ENCODE measurements around the gene MAPKAPK2. TPM values are rescaled to one million over a fixed set of nuclear protein-coding genes. Genes with fewer than 3 reads are reported as not detected.
"Not testable (repeated sequence)": the region's sequence is repeated elsewhere in the genome, so short reads cannot be mapped to it uniquely, and the experiment has no call there.

MAPKAPK2 gene
- total RNA-seq, result 40.9 and 44.5 TPM in 2 replicates

DNA sequence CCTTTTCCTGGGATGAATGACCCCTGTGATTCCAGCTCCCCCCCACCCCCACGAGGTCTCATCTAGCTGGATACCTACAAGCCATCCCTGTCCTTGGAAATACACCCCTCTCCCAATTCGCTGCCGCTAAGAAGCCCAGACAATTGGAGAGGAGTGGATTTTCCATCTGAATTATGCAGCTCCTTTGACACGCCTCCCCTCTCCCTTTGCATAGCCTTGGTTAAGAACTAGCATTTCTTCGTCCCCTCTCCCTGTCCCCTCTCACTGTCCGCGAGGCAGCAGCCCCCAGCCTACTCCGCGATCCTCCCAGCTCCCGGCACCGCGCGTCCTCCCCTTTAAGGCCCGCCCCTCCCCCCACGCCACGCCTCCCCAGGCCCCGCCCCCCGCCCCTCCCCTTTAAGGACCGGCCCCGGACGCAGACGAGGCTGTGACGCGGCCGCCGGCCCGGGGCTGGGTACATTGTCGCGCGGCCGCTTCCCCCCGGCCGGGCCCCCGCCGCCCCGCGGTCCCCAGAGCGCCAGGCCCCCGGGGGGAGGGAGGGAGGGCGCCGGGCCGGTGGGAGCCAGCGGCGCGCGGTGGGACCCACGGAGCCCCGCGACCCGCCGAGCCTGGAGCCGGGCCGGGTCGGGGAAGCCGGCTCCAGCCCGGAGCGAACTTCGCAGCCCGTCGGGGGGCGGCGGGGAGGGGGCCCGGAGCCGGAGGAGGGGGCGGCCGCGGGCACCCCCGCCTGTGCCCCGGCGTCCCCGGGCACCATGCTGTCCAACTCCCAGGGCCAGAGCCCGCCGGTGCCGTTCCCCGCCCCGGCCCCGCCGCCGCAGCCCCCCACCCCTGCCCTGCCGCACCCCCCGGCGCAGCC, at the start of gene MAPKAPK2:
MAPKAPK2 (plus strand) TSS at position 428 of the 856 bp plus-strand sequence; CDS start at position 753, 325 bp downstream.
- no peak for DNase-seq (ENCODE audit: low read depth, low spot score)

DNA sequence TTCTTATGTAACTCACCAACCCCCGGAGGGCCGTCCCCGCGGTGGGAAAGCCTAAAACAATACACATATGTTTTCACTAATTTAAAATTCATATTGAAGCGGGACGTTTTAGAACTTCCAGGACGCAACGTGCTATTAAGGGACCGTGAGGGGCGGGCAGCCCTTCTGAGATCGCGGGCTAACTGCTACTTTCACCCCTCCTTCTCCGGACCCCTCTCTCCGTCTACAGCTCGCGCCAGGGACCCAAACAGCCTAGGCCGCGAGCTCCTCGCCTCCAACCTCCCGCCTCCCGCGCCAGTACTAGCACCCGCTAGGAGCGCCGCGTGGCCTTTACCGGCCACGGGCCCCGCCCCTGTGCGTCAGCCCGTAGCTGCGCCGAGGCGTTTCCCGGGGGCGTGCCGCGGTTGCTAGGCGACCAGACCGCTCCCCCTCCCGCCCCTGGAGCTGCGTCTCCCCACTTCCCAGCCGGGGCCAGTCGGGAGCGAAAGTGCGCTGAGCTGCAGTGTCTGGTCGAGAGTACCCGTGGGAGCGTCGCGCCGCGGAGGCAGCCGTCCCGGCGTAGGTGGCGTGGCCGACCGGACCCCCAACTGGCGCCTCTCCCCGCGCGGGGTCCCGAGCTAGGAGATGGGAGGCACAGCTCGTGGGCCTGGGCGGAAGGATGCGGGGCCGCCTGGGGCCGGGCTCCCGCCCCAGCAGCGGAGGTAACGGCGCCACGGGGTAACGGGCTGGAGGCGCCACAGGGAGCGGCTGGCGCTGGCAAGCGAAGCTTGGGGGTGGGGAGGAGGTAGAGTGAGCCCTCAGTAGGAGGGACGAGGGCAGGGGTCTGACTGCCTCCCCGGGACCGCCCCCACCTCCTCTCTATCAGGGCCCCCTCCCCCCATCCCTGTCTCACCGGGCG, 49.4 kb upstream of the MAPKAPK2 start, which contains the start of gene DYRK3:
DYRK3 (plus strand) TSS at position 457 of the 898 bp plus-strand sequence; CDS start at position 625, 168 bp downstream.
- peak; percentile 68 for DNase-seq (ENCODE audit: low read depth, low spot score)

DNA sequence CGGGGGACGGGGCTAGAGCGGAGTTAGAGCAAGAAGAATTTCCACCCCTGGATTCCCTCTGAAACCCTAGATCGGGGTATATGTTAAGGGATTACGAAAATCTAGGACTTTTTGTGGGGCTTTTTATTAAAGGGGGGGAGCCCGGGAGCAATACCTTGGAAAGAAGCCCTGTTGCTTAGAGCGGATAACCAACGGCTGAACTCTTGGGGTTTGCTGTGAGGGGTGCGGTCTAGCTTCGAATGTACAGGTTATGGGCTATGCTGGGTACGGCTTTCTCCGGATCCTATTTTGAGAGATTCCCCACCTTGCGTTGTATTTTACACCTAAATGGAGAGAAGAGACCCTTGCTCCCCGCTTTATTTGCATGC, 48.7 kb upstream of the MAPKAPK2 start:
- DNase-seq (ENCODE audit: low read depth, low spot score), result no peak

DNA sequence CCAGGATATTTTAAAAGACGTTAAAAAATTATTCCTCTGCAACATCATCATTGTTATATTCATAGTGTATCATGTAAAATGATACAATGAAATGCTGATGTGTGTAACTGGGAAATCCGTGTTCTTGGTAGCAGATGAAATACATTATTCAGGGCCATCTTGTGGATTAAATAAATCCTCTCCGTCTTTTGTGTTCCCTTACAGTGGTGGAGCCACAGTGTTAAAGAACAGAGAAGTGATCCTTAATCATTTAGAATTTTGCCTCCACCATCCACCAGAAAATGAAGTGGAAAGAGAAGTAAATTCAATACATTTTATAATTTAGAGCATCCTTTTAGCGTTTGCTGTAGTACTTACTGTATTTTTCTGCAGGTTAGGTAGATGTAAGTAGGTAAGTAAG, 48.0 kb upstream of the MAPKAPK2 start:
- DNase-seq (ENCODE audit: low read depth, low spot score), result no peak

DNA sequence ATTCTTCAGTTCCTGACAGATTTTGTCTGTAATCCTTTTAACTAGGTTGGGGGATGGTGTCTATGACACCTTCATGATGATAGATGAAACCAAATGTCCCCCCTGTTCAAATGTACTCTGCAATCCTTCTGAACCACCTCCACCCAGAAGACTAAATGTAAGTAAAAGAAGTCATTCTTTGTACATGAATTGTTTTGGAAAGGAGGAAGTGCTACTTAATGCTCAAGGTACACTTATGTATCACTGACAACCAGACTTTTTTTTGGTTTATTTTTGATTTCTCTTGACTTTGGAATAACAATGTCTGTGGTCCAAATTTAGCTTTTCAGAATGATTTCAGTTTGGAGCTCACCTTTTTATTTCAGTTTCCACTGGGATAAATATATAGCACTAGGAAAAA, 47.1 kb upstream of the MAPKAPK2 start:
- DNase-seq (ENCODE audit: low read depth, low spot score), result no peak

DNA sequence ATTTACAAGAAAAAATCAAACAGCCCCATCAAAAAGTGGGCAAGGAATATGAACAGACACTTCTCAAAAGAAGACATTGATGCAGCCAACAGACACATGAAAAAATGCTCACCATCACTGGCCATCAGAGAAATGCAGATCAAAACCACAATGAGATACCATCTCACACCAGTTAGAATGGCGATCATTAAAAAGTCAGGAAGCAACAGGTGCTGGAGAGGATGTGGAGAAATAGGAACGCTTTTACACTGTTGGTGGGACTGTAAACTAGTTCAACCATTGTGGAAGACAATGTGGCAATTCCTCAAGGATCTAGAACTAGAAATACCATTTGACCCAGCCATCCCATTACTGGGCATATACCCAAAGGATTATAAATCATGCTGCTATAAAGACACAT, 42.6 kb upstream of the MAPKAPK2 start:
- DNase-seq (ENCODE audit: low read depth, low spot score), result not testable (repeated sequence)

DNA sequence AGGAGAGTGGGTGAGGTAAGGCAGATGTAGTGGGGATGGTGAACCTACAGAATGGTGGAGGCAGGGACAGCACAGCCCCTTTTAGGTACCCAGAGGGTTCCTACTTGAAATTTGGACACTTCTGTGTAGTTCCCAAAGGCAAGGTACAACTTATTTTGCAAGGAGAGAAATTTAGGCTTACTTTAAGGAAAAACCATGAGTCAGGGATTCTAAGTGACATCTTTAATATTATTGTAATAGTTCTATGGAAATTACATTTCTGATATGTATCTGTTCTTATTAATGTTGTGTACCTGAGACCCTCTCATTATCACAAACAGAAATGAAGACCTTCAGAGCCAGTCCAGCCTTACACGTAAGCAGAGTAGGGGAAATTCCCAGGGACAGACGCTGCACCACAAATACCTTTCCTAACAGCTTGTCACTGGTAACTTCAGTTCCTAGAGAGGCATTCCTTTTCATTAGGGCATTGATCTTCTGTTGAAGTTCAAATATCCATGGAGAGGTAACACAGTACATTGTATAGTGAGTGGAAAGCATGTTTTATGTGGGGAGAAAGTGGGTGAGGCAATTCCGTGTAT, 41.5 kb upstream of the MAPKAPK2 start:
- DNase-seq (ENCODE audit: low read depth, low spot score), result no peak

DNA sequence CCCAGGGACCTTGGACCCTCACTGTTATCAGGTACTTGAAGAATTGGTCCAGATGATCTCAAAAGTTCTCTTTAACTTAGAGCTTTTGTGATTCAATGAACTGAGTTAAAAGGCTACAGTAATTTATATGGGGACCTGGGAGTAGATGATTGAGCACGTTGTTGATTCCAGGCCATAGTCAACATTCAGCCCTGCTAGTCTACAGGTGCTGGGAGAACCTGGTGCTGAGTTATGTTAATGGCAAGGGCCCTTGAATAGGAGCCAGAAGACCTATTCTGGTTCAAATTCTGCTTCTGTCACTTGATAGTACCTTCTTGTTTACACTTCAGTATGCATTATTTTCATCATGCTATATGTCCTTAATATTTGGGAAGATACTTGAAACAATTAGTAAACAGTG, 38.2 kb upstream of the MAPKAPK2 start:
- no peak for DNase-seq (ENCODE audit: low read depth, low spot score)

DNA sequence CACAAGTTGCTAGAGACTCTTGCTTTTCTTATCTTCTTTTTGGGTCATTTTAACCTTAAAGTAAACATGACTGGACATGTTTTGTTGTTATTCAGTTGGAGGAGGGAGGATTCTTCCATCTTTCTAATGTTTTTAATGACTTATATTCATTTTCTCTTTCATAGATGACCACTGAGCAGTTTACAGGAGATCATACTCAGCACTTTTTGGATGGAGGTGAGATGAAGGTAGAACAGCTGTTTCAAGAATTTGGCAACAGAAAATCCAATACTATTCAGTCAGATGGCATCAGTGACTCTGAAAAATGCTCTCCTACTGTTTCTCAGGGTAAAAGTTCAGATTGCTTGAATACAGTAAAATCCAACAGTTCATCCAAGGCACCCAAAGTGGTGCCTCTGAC, 37.5 kb upstream of the MAPKAPK2 start:
- no peak for DNase-seq (ENCODE audit: low read depth, low spot score)

DNA sequence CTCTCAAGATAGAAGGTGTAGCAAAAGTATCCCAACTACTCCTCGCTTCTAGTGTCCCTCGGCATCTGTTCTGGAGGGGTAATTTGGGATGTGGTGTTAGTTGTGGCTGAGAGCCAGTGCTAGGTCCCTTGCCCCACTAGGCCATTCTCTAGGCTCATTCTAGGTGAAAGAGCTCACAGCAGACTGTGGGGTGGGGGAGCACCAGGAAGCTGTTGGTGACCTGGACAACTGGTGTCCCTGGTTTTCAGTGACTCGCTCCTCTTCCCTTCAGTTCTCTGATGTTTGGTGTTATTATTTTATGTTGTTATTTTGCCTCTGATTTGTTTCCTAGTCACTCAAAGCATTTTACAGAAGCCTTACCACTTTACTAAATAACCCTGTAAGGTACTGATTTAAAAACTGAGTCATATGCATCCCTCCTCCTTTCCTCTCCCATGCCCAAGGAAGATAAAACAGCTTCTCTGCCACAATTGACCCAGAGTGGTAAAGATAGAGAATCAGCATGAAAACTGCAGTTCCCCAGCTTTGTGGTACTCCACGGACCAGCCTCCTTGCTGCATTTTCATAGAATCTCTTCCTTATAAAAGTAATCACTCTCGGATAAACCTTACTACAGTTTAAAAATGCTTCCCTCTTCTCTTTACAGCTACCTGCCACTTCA, 35.3 kb upstream of the MAPKAPK2 start:
- DNase-seq (ENCODE audit: low read depth, low spot score), result no peak

DNA sequence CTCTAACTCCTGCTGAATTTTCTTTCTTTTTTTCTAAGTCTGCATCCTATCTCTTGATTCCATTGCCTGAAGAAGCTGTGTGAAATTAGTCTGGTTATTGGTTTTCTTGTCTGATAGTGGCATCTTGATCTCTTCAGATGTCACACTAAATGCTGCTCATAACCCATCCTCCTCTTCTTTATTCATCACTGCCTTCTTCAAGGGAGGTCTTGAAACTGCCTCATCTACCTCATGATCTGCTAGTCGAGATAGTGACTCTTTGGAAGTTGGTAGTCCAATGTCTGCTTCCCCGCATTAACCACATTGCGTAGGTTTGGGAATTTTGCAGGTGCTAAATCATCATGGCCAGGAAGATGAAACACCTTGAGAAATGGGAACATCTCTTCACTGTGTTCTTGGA, 33.7 kb upstream of the MAPKAPK2 start:
- DNase-seq (ENCODE audit: low read depth, low spot score), result no peak

DNA sequence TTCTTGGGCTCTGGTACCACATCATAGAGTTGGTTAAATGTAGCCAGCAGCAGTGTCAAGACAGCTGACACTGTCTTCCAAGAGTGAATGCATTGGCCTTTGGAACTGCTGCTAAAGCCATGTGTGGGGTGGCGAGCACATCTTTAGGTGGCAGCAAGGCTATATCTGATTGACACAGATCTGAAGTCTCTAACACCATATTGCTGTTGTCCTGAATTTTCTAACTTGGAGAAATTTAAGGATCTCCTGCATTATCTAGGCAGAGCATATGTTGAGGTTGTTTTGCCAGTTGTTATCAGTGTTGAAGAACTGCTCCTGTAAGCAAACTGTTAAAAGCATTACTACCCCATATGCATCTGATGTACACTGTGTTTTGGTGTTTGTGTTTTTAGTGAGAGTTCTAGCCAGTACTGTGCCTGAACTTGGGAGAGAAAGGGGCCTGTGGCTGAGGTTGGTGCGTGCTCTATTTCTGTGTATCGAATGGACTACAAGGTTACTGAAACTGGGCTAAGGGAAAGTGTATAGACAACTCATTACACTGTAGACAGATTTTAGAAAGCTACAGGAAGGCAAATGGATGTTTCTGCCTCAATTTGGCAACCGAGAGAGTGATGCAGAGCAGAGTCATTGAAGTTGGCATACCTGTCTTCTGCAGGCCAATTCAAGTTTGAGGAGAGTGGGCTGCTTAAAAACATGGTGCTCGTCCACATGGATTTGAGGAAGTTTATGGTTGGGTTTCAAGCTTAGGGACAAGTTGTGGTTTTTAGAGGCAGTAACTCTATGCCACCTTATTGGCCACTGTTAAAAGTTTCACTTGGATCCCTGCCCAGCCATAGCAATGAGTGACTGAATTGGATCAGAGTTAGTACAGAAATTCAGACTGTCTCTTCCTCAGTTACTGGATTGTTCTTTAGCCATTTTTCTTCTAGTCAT, 32.5 kb upstream of the MAPKAPK2 start:
- no peak for DNase-seq (ENCODE audit: low read depth, low spot score)

DNA sequence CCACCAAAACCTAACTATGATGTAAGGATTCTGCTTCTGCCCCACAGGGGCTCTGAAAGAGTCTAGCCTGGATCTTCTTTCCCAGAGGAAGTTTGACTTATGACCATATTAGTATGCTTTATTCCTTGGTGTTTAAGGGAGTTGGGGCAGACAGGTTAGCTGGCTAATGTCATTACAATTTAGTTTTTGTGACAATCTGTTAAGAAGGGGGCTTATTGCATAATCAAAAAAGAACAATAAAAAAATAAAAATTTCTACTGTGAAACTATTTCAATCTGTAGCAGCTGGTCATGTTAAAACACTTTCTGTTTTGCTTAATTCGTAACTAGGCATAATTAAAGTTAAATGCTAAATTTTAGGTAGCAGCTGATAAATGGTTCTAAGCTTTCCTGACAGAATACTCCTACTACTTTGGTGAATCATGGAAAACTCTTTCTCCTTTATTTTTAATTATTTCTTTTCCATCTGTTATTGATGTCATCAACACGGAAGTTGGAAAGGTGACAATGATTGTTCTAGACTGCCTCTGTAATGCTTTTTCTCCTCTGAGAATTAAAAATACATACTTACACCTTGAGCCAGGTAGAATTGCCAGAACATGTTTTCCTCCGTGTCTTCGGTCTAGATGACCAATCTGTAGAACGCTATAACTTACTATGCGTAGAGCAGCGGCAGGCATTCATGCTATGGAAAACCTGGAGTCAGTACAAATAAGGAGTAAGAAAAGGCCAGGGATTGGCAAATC, 30.8 kb upstream of the MAPKAPK2 start:
- DNase-seq (ENCODE audit: low read depth, low spot score), result no peak

DNA sequence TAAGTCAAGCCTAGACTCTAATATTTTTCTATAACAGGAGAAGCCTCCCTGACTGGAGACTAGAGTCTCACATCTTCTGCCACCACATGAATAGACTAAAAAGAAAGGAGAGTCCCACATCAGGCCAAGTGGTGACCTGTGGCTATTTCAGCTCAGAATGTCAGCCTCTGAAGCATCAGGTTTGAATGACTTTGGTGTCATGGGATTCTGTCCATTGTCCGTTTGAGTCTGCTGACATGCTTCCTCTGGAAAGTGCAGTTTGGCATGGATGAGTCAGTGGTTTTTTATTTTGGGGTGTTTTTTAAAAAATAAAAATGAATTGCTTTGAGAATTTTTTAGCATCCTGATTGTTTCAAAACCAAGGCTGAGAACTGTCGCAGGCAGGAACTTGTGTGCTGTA, 29.9 kb upstream of the MAPKAPK2 start:
- no peak for DNase-seq (ENCODE audit: low read depth, low spot score)

DNA sequence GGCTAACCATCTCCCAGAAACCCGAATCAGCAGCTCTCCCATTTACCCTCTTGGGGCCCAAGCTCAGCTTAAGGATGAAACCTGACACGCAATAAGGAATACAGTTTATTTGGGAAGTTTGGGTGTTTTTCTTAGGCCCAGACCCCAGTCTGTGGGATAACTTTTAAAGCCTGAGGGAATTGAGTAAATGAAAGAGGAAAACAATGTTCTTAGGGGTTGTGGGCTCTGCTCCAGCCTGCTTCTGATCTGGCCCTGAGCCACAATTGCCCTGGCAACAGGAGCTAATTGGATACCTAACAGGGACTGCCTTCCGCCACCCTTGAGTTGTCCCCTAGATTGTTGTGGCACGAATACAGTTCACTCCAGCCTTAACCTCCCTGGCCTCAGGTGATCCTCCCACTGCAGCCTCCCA, 29.2 kb upstream of the MAPKAPK2 start:
- DNase-seq (ENCODE audit: low read depth, low spot score), result no peak

DNA sequence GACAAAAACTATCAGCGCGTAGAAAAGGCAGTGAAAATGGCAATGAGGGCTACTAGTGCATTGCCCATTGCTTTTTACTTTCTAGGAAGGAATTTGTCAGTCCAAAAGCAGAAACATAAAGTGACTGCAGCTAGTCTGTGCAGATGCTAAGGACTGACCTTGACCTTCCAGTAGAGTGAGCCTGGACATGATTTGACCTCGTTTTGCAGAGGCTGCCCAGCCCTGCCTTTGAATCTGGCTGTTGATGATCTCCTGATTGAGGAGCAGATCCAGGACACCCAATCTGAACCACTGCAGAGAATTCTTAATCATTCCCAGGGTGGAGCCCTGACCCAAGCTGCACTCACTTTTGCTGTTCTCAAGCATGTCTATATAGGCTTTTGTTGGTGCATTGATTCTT, 27.8 kb upstream of the MAPKAPK2 start:
- no peak for DNase-seq (ENCODE audit: low read depth, low spot score)

DNA sequence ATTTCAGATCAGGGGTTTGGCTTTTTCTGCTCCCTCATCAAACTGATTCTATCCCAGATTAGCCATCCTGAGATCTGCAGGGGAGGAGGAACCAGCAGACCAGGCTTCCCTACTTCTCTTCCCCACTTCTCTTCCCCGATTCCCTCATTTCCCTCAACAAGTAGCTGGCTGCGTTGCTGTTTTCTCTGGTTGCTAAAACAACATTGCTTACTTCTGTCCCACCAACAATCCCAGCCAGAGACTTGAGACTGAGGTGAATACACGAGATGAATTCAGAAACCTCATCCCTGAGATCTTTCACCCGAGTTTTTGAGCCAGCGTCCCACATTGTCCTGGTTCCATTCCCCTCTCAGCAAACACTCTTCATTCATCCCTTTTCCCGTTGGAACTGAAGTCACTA, 27.0 kb upstream of the MAPKAPK2 start:
- no peak for DNase-seq (ENCODE audit: low read depth, low spot score)

DNA sequence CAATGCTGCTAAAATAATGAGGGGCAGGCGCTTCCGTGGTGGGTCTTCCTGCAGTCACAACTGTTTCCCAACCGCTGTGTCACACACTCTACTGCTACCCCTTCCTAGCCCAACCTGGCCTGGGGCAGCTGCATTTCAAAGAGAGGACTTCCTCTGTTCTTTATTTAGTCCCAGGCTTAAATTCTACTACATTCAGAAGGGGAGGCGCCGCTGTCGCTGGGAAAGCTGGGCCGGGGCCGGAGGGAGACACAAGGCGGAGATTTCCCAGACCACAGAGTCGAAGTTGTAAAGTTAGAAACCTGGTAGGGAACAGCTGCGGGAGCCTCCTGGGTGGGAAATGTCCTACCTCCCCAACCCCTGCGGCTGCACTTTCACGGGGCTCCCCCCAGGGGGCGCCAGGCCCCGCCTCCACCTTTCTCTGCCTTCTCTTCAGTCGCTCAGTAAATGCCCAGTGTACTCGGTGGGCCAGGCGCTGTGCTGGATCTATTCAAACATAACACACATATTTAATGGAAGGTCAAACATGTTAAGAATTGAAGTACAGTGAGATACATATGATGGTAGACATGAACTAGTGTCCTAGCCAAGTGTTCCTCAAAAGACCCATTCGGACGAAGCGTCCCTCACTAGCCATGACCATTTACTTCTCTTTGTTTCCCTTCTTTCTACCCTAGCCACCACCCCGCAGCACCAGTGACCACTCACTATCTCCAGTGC, 26.3 kb upstream of the MAPKAPK2 start:
- no peak for DNase-seq (ENCODE audit: low read depth, low spot score)

DNA sequence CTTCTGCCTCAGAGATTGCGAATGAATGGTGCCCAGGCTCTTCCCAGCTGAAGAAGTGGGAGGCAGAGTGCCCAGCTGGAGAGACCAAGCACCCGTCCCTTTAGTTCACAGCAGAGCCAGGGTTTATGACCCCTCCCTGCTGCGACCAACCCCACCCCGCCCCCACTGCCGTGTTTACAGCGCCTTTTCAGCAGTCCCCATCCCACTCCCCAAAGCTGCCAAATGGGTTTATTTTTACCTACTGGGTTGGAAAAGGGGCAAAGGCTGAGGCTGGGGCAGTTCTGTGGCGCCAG, 25.8 kb upstream of the MAPKAPK2 start:
- DNase-seq (ENCODE audit: low read depth, low spot score), result no peak

Data from pulmonary artery endothelial cell (primary cell).